Large intestine (tissue), 3 donors: ENCODE measurements around the gene PSMC3. TPM values are rescaled to one million over a fixed set of nuclear protein-coding genes. Genes with fewer than 3 reads are reported as not detected.

ENCODE experiments used
- DNase-seq, 2 donors: peaks; one replicate each; pipeline versions ENCODE4 v3.0.0 to v3.0.0-alpha.2; 2013
- H3K27ac ChIP-seq: one replicate; pipeline ENCODE4 v1.5.1; 2013; ENCODE audit warnings: low read length
- H3K27me3 ChIP-seq: 2 replicates; pipeline ENCODE4 v1.6.1; 2013; ENCODE audit warnings: low read length; ENCODE audit not compliant: control insufficient read depth, insufficient read depth
- H3K36me3 ChIP-seq: 2 replicates; pipeline ENCODE4 v1.6.1; 2013; ENCODE audit warnings: low read length; ENCODE audit not compliant: control insufficient read depth, insufficient read depth
- H3K4me1 ChIP-seq: one replicate; pipeline ENCODE4 v1.6.1; 2013; ENCODE audit warnings: low read length; ENCODE audit not compliant: control insufficient read depth, insufficient read depth
- H3K4me3 ChIP-seq: one replicate; pipeline ENCODE4 v1.5.1; 2013; ENCODE audit warnings: low read length
- H3K9me3 ChIP-seq: one replicate; pipeline ENCODE4 v1.6.1; 2013; ENCODE audit warnings: mild to moderate bottlenecking, low read depth, low read length, moderate library complexity; ENCODE audit not compliant: control insufficient read depth
- WGBS: methylation state at CpG from one replicate; pipeline ENCODE4 v1.1.5; 2013; ENCODE audit warnings: low lambda C conversion rate; ENCODE audit not compliant: insufficient coverage; 5-methylcytosine and 5-hydroxymethylcytosine counted together
- polyA plus RNA-seq: library from polyadenylated mRNA; unstranded; fragments of 120-200 nt; gene quantifications from one replicate; pipeline ENCODE4 v1.2.1, GENCODE V29; 2013

The PSMC3 gene
- polyA plus RNA-seq, 1 donor: 99.4 TPM

- DNase-seq: no peak
- H3K36me3 ChIP-seq: no peaks in the 10 kb centered on the region
- H3K4me1 ChIP-seq: peaks cover 2% of the 10 kb centered on the region
- WGBS: no CpG with 5 or more reads among the region's 25 CpGs
- H3K9me3 ChIP-seq: no peaks in the 10 kb centered on the region
- H3K27ac ChIP-seq: peak overlapping the region; percentile 38
- H3K4me3 ChIP-seq: no peak overlapping the region
- H3K27me3 ChIP-seq: no peaks in the 10 kb centered on the region
Observed at GRCh38 chr11:47395223-47396048, 30.8 kb downstream of the PSMC3 start.

GRCh38 chr11:47394322-47395222, 31.7 kb downstream of the PSMC3 start:
- Histone ChIP-seq H3K9me3 (no peaks in the 10 kb centered on the region), H3K4me1 (no peaks in the 10 kb centered on the region), H3K4me3 (no peak overlapping the region), H3K36me3 (no peaks in the 10 kb centered on the region), H3K27ac (peak overlapping the region; percentile 38), H3K27me3 (no peaks in the 10 kb centered on the region)
- WGBS: no CpG with 5 or more reads among the region's 39 CpGs
- DNase-seq: peak in 1 of 2 donors; percentile 20

DNA sequence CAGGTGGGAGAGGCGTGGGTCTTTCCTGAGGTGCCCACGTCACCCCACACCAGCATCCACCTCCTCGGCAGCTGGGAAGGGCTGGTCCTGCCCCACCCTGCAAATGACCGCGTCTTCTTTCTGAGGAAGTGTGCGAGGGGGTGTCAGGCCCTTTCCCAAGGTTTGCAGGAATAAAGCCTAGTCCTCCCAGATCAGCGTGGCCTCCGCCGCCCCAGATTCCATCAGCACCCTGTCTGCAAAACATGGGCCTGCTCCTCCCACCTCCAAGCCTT, 32.3 kb downstream of the PSMC3 start:
- Histone ChIP-seq H3K27ac (no peak overlapping the region), H3K4me1 (no peaks in the 10 kb centered on the region), H3K4me3 (no peak overlapping the region), H3K36me3 (no peaks in the 10 kb centered on the region), H3K27me3 (no peaks in the 10 kb centered on the region), H3K9me3 (no peaks in the 10 kb centered on the region)
- no peak for DNase-seq
- WGBS: no CpG with 5 or more reads among the region's 9 CpGs

DNA sequence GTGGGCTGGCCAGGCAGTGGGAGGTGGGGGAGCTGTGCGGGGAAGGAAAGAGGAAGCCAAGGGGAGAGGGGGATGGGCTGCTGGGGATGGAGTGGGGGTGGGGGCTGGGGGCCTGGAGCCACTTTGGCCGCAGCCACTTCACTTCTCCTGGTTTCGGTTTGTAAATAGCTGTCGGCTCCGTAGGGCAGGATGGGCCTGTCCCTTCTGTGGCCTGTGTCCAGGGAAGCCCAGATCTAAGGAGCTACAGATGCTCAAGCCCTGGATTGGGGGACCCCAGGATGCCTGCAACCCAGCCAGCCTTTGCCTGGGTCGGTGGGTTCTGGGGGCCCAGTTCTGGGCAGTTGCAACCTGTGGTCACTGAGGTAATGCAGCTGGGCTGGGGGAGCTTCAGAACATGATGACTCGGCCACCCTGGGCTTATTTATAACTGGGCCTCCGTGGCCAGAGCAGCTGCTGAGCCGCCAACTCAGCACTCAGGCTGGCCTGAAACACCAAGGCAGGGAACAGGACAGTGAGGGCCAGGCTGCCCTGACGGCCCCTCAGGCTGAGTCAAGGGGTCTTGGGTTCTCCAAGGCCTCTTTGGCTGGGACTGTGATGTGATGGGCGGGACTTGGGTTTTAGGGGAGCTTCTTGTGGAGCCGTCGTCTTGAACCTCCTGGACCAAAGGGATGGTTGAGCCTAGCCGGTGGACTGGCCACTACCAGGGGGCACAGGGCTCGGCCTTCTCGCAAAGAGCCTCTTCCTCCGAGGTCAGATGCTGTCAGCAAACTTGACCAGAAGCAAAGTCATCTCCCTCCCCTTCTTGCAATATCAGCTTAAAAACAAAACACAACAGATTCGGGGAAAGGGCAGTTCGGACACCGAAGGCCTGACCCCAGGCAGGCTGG, 32.8 kb downstream of the PSMC3 start:
- no peaks in the 10 kb centered on the region for H3K4me1 ChIP-seq
- no CpG with 5 or more reads among the region's 20 CpGs for WGBS
- peak overlapping the region; percentile 49 for H3K27ac ChIP-seq
- no peaks in the 10 kb centered on the region for H3K27me3 ChIP-seq
- no peak overlapping the region for H3K4me3 ChIP-seq
- no peaks in the 10 kb centered on the region for H3K36me3 ChIP-seq
- no peaks in the 10 kb centered on the region for H3K9me3 ChIP-seq
- peak in 1 of 2 donors; percentile 23 for DNase-seq

- Histone ChIP-seq H3K4me3 (no peak overlapping the region), H3K27me3 (no peaks in the 10 kb centered on the region), H3K4me1 (peaks cover 4% of the 10 kb centered on the region), H3K9me3 (no peaks in the 10 kb centered on the region), H3K27ac (peak overlapping the region; percentile 29), H3K36me3 (no peaks in the 10 kb centered on the region)
- WGBS: no CpG with 5 or more reads among the region's 14 CpGs
- DNase-seq: no peak
Observed at GRCh38 chr11:47392546-47393162, 33.6 kb downstream of the PSMC3 start.

GRCh38 chr11:47391711-47392432, 34.4 kb downstream of the PSMC3 start:
- H3K27me3 ChIP-seq: no peaks in the 10 kb centered on the region
- WGBS: no CpG with 5 or more reads among the region's 16 CpGs
- no peaks in the 10 kb centered on the region for H3K9me3 ChIP-seq
- H3K4me1 ChIP-seq: peaks cover 4% of the 10 kb centered on the region
- H3K27ac ChIP-seq: no peak overlapping the region
- no peak overlapping the region for H3K4me3 ChIP-seq
- DNase-seq: no peak
- H3K36me3 ChIP-seq: no peaks in the 10 kb centered on the region

DNA sequence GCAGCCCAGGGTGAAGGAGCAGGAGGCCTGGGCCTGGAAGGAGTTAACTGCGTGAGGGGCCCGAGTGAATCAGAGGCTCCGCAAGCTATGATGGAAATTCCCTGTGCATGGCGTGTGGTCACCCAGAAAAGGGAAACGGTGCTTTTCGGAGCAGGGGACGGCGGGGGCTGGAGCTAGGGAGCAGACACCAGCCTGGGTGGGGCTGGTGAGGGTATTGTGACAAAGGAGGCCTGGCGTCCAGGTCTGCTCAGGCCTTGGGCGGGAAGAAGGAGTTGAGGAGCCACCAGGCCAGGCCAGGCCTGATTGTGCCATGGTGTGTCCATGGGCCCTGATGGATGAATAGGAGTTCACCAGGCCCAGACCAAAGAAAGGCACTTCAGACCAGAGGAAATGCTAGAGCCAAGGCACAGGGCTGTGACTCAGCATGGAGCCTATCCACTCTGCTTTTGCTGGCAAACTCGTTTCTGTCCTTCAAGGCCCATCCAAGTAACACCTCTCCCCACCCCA, 35.1 kb downstream of the PSMC3 start:
- H3K27ac ChIP-seq: no peak overlapping the region
- H3K4me1 ChIP-seq: peaks cover 4% of the 10 kb centered on the region
- DNase-seq: no peak
- H3K4me3 ChIP-seq: no peak overlapping the region
- H3K36me3 ChIP-seq: no peaks in the 10 kb centered on the region
- H3K27me3 ChIP-seq: no peaks in the 10 kb centered on the region
- WGBS: no CpG with 5 or more reads among the region's 11 CpGs
- no peaks in the 10 kb centered on the region for H3K9me3 ChIP-seq

GRCh38 chr11:47390422-47390760, 35.8 kb downstream of the PSMC3 start:
- no CpG with 5 or more reads among the region's 6 CpGs for WGBS

GRCh38 chr11:47389577-47390421, 36.4 kb downstream of the PSMC3 start:
- WGBS: no CpG with 5 or more reads among the region's 17 CpGs
- DNase-seq: no peak
- Histone ChIP-seq H3K9me3 (no peaks in the 10 kb centered on the region), H3K36me3 (no peaks in the 10 kb centered on the region), H3K4me1 (peaks cover 4% of the 10 kb centered on the region), H3K4me3 (no peak overlapping the region), H3K27ac (no peak overlapping the region), H3K27me3 (no peaks in the 10 kb centered on the region)

More at GRCh38 chr11:47390422-47390760, 35.8 kb downstream of the PSMC3 start:
- no peak for DNase-seq
- Histone ChIP-seq H3K27me3 (no peaks in the 10 kb centered on the region), H3K4me3 (no peak overlapping the region), H3K36me3 (no peaks in the 10 kb centered on the region), H3K27ac (no peak overlapping the region), H3K4me1 (peaks cover 4% of the 10 kb centered on the region), H3K9me3 (no peaks in the 10 kb centered on the region)
